ENCODE measurements around the gene NUP153. TPM values are rescaled to one million over a fixed set of nuclear protein-coding genes. Genes with fewer than 3 reads are reported as not detected.
"Not testable (repeated sequence)": the region's sequence is repeated elsewhere in the genome, so short reads cannot be mapped to it uniquely, and the experiment has no call there.

NUP153 gene
- total and polyA plus RNA-seq, 2 donors (not counting 1 experiment from before 2014, with no cell fraction given) = 17.9 to 70.5 TPM

GRCh38 chr6:17745324-17745723 lies 38.6 kb upstream of the NUP153 start:
- H3K36me3 ChIP-seq (replicated peaks in 1 of 2; ENCODE audit: control extremely low read depth in 1 of 2, control insufficient read depth in 1 of 2, extremely low read depth in 1 of 2, insufficient read depth in 2 of 2, low read length in 1 of 2); H3K27me3 Mint-ChIP-seq; intact Hi-C loops (cut with micrococcal nuclease); H2AFZ ChIP-seq (ENCODE audit: insufficient read depth, low read depth, low read length, poor library complexity, severe bottlenecking); H4K20me1 ChIP-seq (ENCODE audit: control insufficient read depth, insufficient read depth, low read length, poor library complexity, severe bottlenecking); H3K27ac ChIP-seq (ENCODE audit: low read length in 2 of 2); H3K27ac Mint-ChIP-seq; H3K9me3 Mint-ChIP-seq (ENCODE audit: insufficient read depth); ATAC-seq (ENCODE audit: low read depth); H3K4me1 ChIP-seq (ENCODE audit: control insufficient read depth in 2 of 2, insufficient read depth in 2 of 2, low read length in 2 of 2); H3K79me2 ChIP-seq (ENCODE audit: control insufficient read depth, insufficient read depth, low read length); DNase-seq; H3K4me3 ChIP-seq (ENCODE audit: control extremely low read depth in 1 of 5, extremely low read depth in 1 of 5, insufficient read depth in 1 of 5, low read depth in 2 of 5, low read length in 4 of 5); H3K4me3 Mint-ChIP-seq; H3K4me2 ChIP-seq (replicated peaks; ENCODE audit: low read depth, low read length, poor library complexity, severe bottlenecking); H3K27me3 ChIP-seq (replicated peaks in 1 of 4; ENCODE audit: control extremely low read depth in 1 of 4, control insufficient read depth in 3 of 4, insufficient read depth in 4 of 4, low read length in 3 of 4); H3K9ac ChIP-seq (ENCODE audit: low read length): not testable (repeated sequence)
- peaks cover 12% of the 10 kb centered on the region for H3K4me1 Mint-ChIP-seq
- H3K9me3 ChIP-seq (ENCODE audit: control extremely low read depth in 1 of 3, control insufficient read depth in 2 of 3, insufficient read depth in 1 of 3, low read length in 2 of 3) = peaks cover 0 to 14% (median 0%) of the 10 kb centered on the region in 3 donors
- ChIA-PET POLR2A (interaction anchor here (0.6 kb wide), 1 partner anchor 12 kb away, joined by 9 read pairs; no protein-coding TSS in a partner anchor), CTCF (interaction anchor here (0.6 kb wide), 1 partner anchor 43 kb away, joined by 3 read pairs; no protein-coding TSS in a partner anchor)
- WGBS (ENCODE audit: insufficient coverage) = 98% methylated on average over 27 of the region's 35 CpGs

DNA sequence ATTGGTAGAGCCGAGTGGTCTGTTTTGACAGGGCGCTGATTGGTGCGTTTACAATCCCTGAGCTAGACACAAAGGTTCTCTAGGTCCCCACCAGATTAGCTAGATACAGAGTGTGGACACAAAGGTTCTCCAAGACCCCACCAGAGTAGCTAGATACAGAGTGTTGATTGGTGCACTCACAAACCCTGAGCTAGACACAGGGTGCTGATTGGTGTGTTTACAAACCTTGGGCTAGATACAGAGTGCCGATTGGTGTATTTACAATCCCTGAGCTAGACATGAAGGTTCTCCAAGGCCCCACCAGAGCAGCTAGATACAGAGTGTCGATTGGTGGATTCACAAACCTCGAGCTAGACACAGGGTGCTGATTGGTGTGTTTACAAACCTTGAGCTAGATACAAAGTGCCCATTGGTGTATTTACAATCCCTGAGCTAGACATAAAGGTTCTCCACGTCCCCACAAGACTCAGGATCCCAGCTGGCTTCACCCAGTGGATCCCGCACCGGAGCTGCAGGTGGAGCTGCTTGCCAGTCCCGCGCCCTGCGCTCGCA lies 38.1 kb upstream of the NUP153 start:
- H3K27me3 ChIP-seq (replicated peaks in 1 of 4; ENCODE audit: control extremely low read depth in 1 of 4, control insufficient read depth in 3 of 4, insufficient read depth in 4 of 4, low read length in 3 of 4); POLR2A ChIA-PET; H3K9ac ChIP-seq (ENCODE audit: low read length); ATAC-seq (ENCODE audit: low read depth); H3K4me3 Mint-ChIP-seq; H3K4me3 ChIP-seq (ENCODE audit: control extremely low read depth in 1 of 5, extremely low read depth in 1 of 5, insufficient read depth in 1 of 5, low read depth in 2 of 5, low read length in 4 of 5); H3K79me2 ChIP-seq (ENCODE audit: control insufficient read depth, insufficient read depth, low read length); H3K4me1 ChIP-seq (ENCODE audit: control insufficient read depth in 2 of 2, insufficient read depth in 2 of 2, low read length in 2 of 2); H4K20me1 ChIP-seq (ENCODE audit: control insufficient read depth, insufficient read depth, low read length, poor library complexity, severe bottlenecking); H3K27ac ChIP-seq (ENCODE audit: low read length in 2 of 2); DNase-seq; CTCF ChIA-PET; H3K27ac Mint-ChIP-seq; H3K4me2 ChIP-seq (replicated peaks; ENCODE audit: low read depth, low read length, poor library complexity, severe bottlenecking); intact Hi-C loops (cut with micrococcal nuclease); H3K9me3 Mint-ChIP-seq (ENCODE audit: insufficient read depth); H3K27me3 Mint-ChIP-seq; H2AFZ ChIP-seq (ENCODE audit: insufficient read depth, low read depth, low read length, poor library complexity, severe bottlenecking); H3K36me3 ChIP-seq (replicated peaks in 1 of 2; ENCODE audit: control extremely low read depth in 1 of 2, control insufficient read depth in 1 of 2, extremely low read depth in 1 of 2, insufficient read depth in 2 of 2, low read length in 1 of 2): not testable (repeated sequence)
- H3K4me1 Mint-ChIP-seq = peaks cover 12% of the 10 kb centered on the region
- WGBS (ENCODE audit: insufficient coverage) = 94% methylated on average over 10 of the region's 13 CpGs
- H3K9me3 ChIP-seq (ENCODE audit: control extremely low read depth in 1 of 3, control insufficient read depth in 2 of 3, insufficient read depth in 1 of 3, low read length in 2 of 3) = peaks cover 0 to 19% (median 0%) of the 10 kb centered on the region in 3 donors
